HepG2 (cell line): ENCODE data around the gene CAPZA1. TPM values are rescaled to one million over a fixed set of nuclear protein-coding genes. Genes with fewer than 3 reads are reported as not detected.

Experiments
- ATAC-seq: fragments of 200-7000 bp; cut with Tn5 transposase; 3 replicates; pipeline ENCODE4 v1.9.1; 2020; ENCODE audit warnings: mild to moderate bottlenecking, moderate library complexity
- BruUV-seq: library from RNA; stranded (reverse); fragments of 400-500 nt; replicated peaks from 2 replicates; lab custom pipeline; 2021; lab: Mats Ljungman, UMichigan
- CTCF ChIA-PET: fragments of 300-600 bp; formaldehyde crosslinking; extraction: SDS; loops from one replicate; lab custom pipeline; 2021; ENCODE audit warnings: low total read pairs, inconsistent platforms, low intra/inter-chr PET ratio; lab: Yijun Ruan, JAX
- POLR2A ChIA-PET: fragments of 350-600 bp; sonication (Branson Sonifier 250); formaldehyde crosslinking; loops from one replicate; lab custom pipeline; 2020; ENCODE audit warnings: antibody characterized with exemption, inconsistent platforms; lab: Yijun Ruan, JAX
- DNase-seq: peaks from one replicate; pipeline ENCODE4 v3.0.0-alpha.2; 2015; ENCODE audit warnings: low spot score
- FAIRE-seq: peaks from 3 replicates; lab custom pipeline; 2011; peaks lifted over from hg19 to GRCh38; lab: Jason Lieb, UNC
- H2AFZ ChIP-seq: one replicate; pipeline ENCODE4 v1.6.1; 2011; ENCODE audit warnings: low read length, inconsistent platforms
- H3K27ac ChIP-seq: fragments of 300-600 bp; 3 replicates; pipeline ENCODE4 v1.8.0; 2011; ENCODE audit warnings: mixed run types, mild to moderate bottlenecking, mixed read lengths, low read length, inconsistent platforms; ENCODE audit not compliant: insufficient read depth; ENCODE audit errors: extremely low read length
- H3K27me3 ChIP-seq, 2 experiments: fragments of 200-600 bp in 1 of 2; 2 replicates in 1 of 2; 3 replicates in 1 of 2; pipeline versions ENCODE4 v1.6.0 to v1.8.0; 2011; ENCODE audit warnings: low read length in 2 of 2, mild to moderate bottlenecking in 2 of 2, moderate library complexity in 2 of 2, inconsistent platforms in 1 of 2; ENCODE audit not compliant: insufficient read depth in 2 of 2, control insufficient read depth in 1 of 2
- H3K36me3 ChIP-seq, 2 experiments: fragments of 200-600 bp in 1 of 2; replicated peaks in 1 of 2; 2 replicates in 1 of 2; 3 replicates in 1 of 2; pipeline versions ENCODE4 v1.5.1 to v1.8.0; 2011; ENCODE audit warnings: low read length in 2 of 2, inconsistent platforms in 1 of 2; ENCODE audit not compliant: insufficient read depth in 2 of 2, control insufficient read depth in 1 of 2
- H3K4me1 ChIP-seq: 2 replicates; pipeline ENCODE4 v1.5.1; 2012; ENCODE audit warnings: low read length, inconsistent platforms; ENCODE audit not compliant: insufficient read depth
- H3K4me2 ChIP-seq: 2 replicates; pipeline ENCODE4 v1.6.0; 2011; ENCODE audit warnings: low read depth, low read length, inconsistent platforms
- H3K4me3 ChIP-seq, 3 experiments: fragments of 200-600 bp in 1 of 3; sonication (generic), shearing (Covaris generic) in 1 of 3; replicated peaks in 1 of 3; 2 replicates each; pipeline ENCODE4 v1.5.1; 2011 to 2016; ENCODE audit warnings: low read length in 3 of 3, inconsistent platforms in 2 of 3, low read depth in 2 of 3, mild to moderate bottlenecking in 2 of 3, control low read depth in 1 of 3, mixed read lengths in 1 of 3; ENCODE audit not compliant: insufficient read depth in 1 of 3
- H3K79me2 ChIP-seq: one replicate; pipeline ENCODE4 v1.6.1; 2011; ENCODE audit warnings: low read length, inconsistent platforms; ENCODE audit not compliant: insufficient read depth
- H3K9ac ChIP-seq: 2 replicates; pipeline ENCODE4 v1.6.0; 2011; ENCODE audit warnings: mild to moderate bottlenecking, low read depth, low read length, inconsistent platforms; ENCODE audit not compliant: insufficient read depth
- H3K9me3 ChIP-seq: 2 replicates; pipeline ENCODE4 v1.5.1; 2012; ENCODE audit warnings: mild to moderate bottlenecking, low read length
- H4K20me1 ChIP-seq: 2 replicates; pipeline ENCODE4 v1.6.0; 2011; ENCODE audit warnings: inconsistent platforms, mild to moderate bottlenecking, low read length, moderate library complexity; ENCODE audit not compliant: insufficient read depth
- ATM ChIP-seq: fragments of 450-650 bp; IDR thresholded peaks from 2 replicates; pipeline ENCODE4 v1.7.1; 2017; ENCODE audit warnings: mild to moderate bottlenecking, borderline replicate concordance
- BCL6 ChIP-seq: IDR thresholded peaks from 2 replicates; pipeline ENCODE4 v1.6.1; 2016; ENCODE audit warnings: missing genetic modification reagents, missing compliant biosample characterization
- FOXP1 ChIP-seq, 2 experiments: fragments of 450-650 bp in 1 of 2; IDR thresholded peaks; 2 replicates each; pipeline ENCODE4 v1.6.1; 2017 to 2018; ENCODE audit warnings: antibody characterized with exemption in 1 of 2
- GABPB1 ChIP-seq: IDR thresholded peaks from 2 replicates; pipeline ENCODE4 v1.6.1; 2016; ENCODE audit warnings: mild to moderate bottlenecking, missing genetic modification reagents, moderate library complexity, missing compliant biosample characterization
- HDAC6 ChIP-seq: fragments of 200-600 bp; sonication (generic); IDR thresholded peaks from 2 replicates; pipeline ENCODE4 v1.7.0; 2017; ENCODE audit warnings: mild to moderate bottlenecking, antibody characterized with exemption, low read length, low read depth
- NFIB ChIP-seq: sonication (generic); formaldehyde crosslinking; IDR thresholded peaks from 2 replicates; pipeline ENCODE4 v1.9.0; 2021; ENCODE audit warnings: missing genetic modification reagents, mild to moderate bottlenecking, borderline replicate concordance
- NONO ChIP-seq, 2 experiments: fragments of 450-650 bp in 1 of 2; sonication (generic) in 1 of 2; formaldehyde crosslinking in 1 of 2; IDR thresholded peaks in 1 of 2; conservative IDR thresholded peaks in 1 of 2; 2 replicates each; pipeline versions ENCODE4 v1.6.1 to v1.8.0; 2017 to 2022; ENCODE audit warnings: mild to moderate bottlenecking in 1 of 2, missing genetic modification reagents in 1 of 2, moderate library complexity in 1 of 2
- SP2 ChIP-seq: sonication (generic); formaldehyde crosslinking; IDR thresholded peaks from 2 replicates; pipeline ENCODE4 v1.5.1; 2020; ENCODE audit warnings: mild to moderate bottlenecking, missing genetic modification reagents
- SRSF1 ChIP-seq: fragments of 200-400 bp; formaldehyde crosslinking; optimal IDR thresholded peaks from 2 replicates; pipeline ENCODE3; 2017; ENCODE audit warnings: mild to moderate bottlenecking, low read depth, low read length, moderate library complexity
- ZMAT3 ChIP-seq: sonication (generic); formaldehyde crosslinking; conservative IDR thresholded peaks from 2 replicates; pipeline ENCODE4 v1.7.0; 2021; ENCODE audit warnings: missing genetic modification reagents
- ZNF670 ChIP-seq: sonication (generic); formaldehyde crosslinking; IDR thresholded peaks from 2 replicates; pipeline ENCODE4 v1.8.0; 2022; ENCODE audit warnings: mild to moderate bottlenecking, missing genetic modification reagents, borderline replicate concordance
- ZSCAN21 ChIP-seq: sonication (generic); formaldehyde crosslinking; IDR thresholded peaks from 2 replicates; pipeline ENCODE4 v1.8.0; 2022; ENCODE audit warnings: mild to moderate bottlenecking, missing genetic modification reagents, moderate library complexity, borderline replicate concordance
- WGBS: methylation state at CpG from one replicate; pipeline ENCODE4 v1.1.6; 2017; ENCODE audit warnings: low lambda C conversion rate; 5-methylcytosine and 5-hydroxymethylcytosine counted together
- in situ Hi-C: cut with HindIII; loops from 2 replicates; pipeline ENCODE4 v1.10.0; 2017; ENCODE audit warnings: low pct_unique_long_range_greater_than_20kb; ENCODE audit not compliant: extremely low pct_ligation_motif_present
- intact Hi-C: fragments of 100-400 bp; cut with micrococcal nuclease; formaldehyde crosslinking; loops from one replicate; pipeline ENCODE4 v1.10.0; 2022; ENCODE audit not compliant: unreplicated experiment
- polyA plus RNA-seq, 8 experiments: library from polyadenylated mRNA; depleted of rRNA in 3 of 8; stranded (reverse) in 7 of 8; unstranded in 1 of 8; fragments of >200 nt; fragmentation: Illumina TruSeq in 4 of 8; extraction: Trizol in 4 of 8; gene quantifications; 2 replicates each; pipeline versions ENCODE4 v1.2.1 to v1.2.3, GENCODE V29; 2011 to 2016; ENCODE audit warnings: low read depth in 4 of 8, missing spikeins in 1 of 8, mixed read lengths in 1 of 8; ENCODE audit not compliant: insufficient read depth in 1 of 8
- total RNA-seq, 5 experiments: library from RNA; depleted of rRNA; stranded (reverse); fragments of >200 nt; fragmentation: Illumina TruSeq; extraction: Trizol; gene quantifications; 2 replicates each; pipeline ENCODE4 v1.2.3, GENCODE V29; 2016; ENCODE audit warnings: low read depth in 1 of 5
- TF ChIP-seq, protein P1 (sequence below): sonication (generic); formaldehyde crosslinking; IDR thresholded peaks from 2 replicates; pipeline ENCODE4 v1.8.0; 2022; ENCODE audit warnings: missing genetic modification reagents, mild to moderate bottlenecking, borderline replicate concordance
- TF ChIP-seq, protein P2 (sequence below): sonication (generic); formaldehyde crosslinking; IDR thresholded peaks from 2 replicates; pipeline ENCODE4 v1.8.1; 2022; ENCODE audit warnings: mild to moderate bottlenecking, missing genetic modification reagents

CAPZA1 gene
- total and polyA plus RNA-seq, 2 of the 13 experiments (the other 11 are each of a cell fraction or from before 2014, with no cell fraction given), result 67.0 to 117 TPM

DNA sequence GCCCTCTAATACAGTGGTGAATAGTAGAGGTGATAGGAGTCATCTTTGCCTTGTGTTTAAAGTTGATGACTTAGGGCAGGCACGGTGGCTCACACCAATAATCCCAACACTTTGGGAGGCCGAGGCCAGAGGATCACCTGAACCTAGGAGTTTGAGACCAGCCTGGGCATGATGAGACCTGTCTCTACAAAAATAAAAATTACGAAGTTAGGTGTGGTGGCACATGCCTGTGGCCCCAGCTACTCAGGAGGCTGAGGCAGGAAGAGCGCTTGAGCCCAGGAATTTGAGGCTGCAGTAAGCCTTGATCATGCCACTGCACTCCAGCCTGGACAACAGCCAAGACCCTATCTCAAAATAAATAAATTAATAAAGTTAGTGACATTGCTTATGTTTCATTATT is 26.6 kb downstream of the CAPZA1 start (continued):
- TF ChIP-seq, protein P1, sequence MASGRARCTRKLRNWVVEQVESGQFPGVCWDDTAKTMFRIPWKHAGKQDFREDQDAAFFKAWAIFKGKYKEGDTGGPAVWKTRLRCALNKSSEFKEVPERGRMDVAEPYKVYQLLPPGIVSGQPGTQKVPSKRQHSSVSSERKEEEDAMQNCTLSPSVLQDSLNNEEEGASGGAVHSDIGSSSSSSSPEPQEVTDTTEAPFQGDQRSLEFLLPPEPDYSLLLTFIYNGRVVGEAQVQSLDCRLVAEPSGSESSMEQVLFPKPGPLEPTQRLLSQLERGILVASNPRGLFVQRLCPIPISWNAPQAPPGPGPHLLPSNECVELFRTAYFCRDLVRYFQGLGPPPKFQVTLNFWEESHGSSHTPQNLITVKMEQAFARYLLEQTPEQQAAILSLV (CRISPR knock-in tag), result no peak
- TF ChIP-seq, protein P2, sequence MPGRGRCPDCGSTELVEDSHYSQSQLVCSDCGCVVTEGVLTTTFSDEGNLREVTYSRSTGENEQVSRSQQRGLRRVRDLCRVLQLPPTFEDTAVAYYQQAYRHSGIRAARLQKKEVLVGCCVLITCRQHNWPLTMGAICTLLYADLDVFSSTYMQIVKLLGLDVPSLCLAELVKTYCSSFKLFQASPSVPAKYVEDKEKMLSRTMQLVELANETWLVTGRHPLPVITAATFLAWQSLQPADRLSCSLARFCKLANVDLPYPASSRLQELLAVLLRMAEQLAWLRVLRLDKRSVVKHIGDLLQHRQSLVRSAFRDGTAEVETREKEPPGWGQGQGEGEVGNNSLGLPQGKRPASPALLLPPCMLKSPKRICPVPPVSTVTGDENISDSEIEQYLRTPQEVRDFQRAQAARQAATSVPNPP (CRISPR knock-in tag), result no peak

DNA sequence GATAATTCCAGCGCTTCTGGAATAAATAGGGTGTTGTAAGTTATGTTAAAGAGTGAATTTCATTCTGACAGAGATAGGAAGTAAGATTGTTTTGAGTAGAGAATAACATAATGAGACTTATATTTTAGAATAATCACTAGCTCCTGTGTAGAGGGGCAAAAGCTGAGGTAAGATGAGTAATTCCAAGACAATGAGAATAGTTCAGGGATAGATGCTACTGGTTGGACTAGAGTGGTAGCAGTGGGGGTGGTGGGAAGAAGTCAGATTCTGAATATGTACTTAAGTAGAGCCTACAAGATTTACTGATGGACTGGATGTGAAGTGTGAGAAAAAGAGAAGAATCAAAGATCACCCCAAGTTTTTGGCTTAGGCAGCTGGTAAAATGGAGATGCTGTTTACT is 31.6 kb downstream of the CAPZA1 start:
- no peak for FAIRE-seq

More for the DNA sequence above, 31.6 kb downstream of the CAPZA1 start:
- in situ Hi-C loops, result no loop called here
- intact Hi-C loops, result no loop called here
- H3K9ac ChIP-seq, result no peak overlapping the region
- no peaks in the 10 kb centered on the region for H3K27me3 ChIP-seq
- peaks cover 3 to 61% of the 10 kb centered on the region in 2 experiments; a peak in 4 of 5 replicates for H3K36me3 ChIP-seq
- no peak overlapping the region for H3K4me2 ChIP-seq
- H4K20me1 ChIP-seq, result no peaks in the 10 kb centered on the region
- CTCF ChIA-PET, result no interaction called here
- TF ChIP-seq BCL6 (CRISPR knock-in tag) (no peak), ZSCAN21 (CRISPR knock-in tag) (no peak), ZNF670 (CRISPR knock-in tag) (no peak), SRSF1 (no peak), NONO (IDR thresholded peaks at IDR 0.05) (no peak), NONO (CRISPR knock-in tag; conservative IDR thresholded peaks at IDR 0.05) (no peak), SP2 (CRISPR knock-in tag) (no peak), ATM (no peak), HDAC6 (no peak), GABPB1 (CRISPR knock-in tag) (no peak), NFIB (no peak), ZMAT3 (CRISPR knock-in tag) (no peak), FOXP1 (IDR thresholded peaks at IDR 0.05) (no peak), FOXP1 (CRISPR knock-in tag; IDR thresholded peaks at IDR 0.05) (no peak)
- TF ChIP-seq, all 625 proteins: peak for 0
- Histone ChIP-seq H3K4me3 (no peak overlapping the region), H3K79me2 (peaks cover 17% of the 10 kb centered on the region), H3K9me3 (no peaks in the 10 kb centered on the region), H3K27ac (no peak overlapping the region), H2AFZ (no peak overlapping the region), H3K4me1 (no peaks in the 10 kb centered on the region)
- POLR2A ChIA-PET, result no interaction called here
- ATAC-seq, result no peak
- 97% methylated on average over 1 of the region's 1 CpG for WGBS
- no peak for DNase-seq
- TSS peak; percentile 26 for BruUV-seq
